Stomach (tissue), 9 donors: ENCODE measurements around the gene KLHDC3. TPM values are rescaled to one million over a fixed set of nuclear protein-coding genes. Genes with fewer than 3 reads are reported as not detected.
A peak's percentile ranks its signal among the peaks of the same experiment; 100 is the strongest.

ENCODE experiments used
- DNase-seq, 2 donors: peaks; one replicate each; pipeline versions ENCODE4 v3.0.0 to v3.0.0-alpha.2; 2013 to 2019
- H3K27ac ChIP-seq, 5 donors: fragments of 200-600 bp in 4 of 5; sonication (generic) in 4 of 5; one replicate each; pipeline ENCODE4 v1.5.1; 2013 to 2019; ENCODE audit warnings: mild to moderate bottlenecking in 1 of 5, moderate library complexity in 1 of 5
- H3K27me3 ChIP-seq, 3 donors: fragments of 200-600 bp; sonication (generic); one replicate each; pipeline ENCODE4 v1.5.1; 2017 to 2019; ENCODE audit warnings: mixed run types in 1 of 3
- H3K36me3 ChIP-seq, 4 donors: fragments of 200-600 bp; sonication (generic); 1 replicate in 3 of 4; 2 replicates in 1 of 4; pipeline ENCODE4 v1.5.1; 2016 to 2019
- H3K4me1 ChIP-seq, 4 donors: fragments of 200-600 bp; sonication (generic); one replicate each; pipeline ENCODE4 v1.5.1; 2016 to 2019
- H3K4me3 ChIP-seq, 4 donors: fragments of 200-600 bp; sonication (generic) in 3 of 4; one replicate each; pipeline ENCODE4 v1.5.1; 2016 to 2019; ENCODE audit warnings: mild to moderate bottlenecking in 1 of 4
- H3K9me3 ChIP-seq, 4 donors: fragments of 200-600 bp; sonication (generic); one replicate each; pipeline ENCODE4 v1.5.1; 2016 to 2019
- CTCF ChIP-seq, 7 experiments: fragments of 450-650 bp in 4 of 7; fragments of 200-600 bp in 3 of 7; sonication (generic) in 3 of 7; IDR thresholded peaks; one replicate each; pipeline ENCODE4 v1.5.1; 2016 to 2019; ENCODE audit warnings: antibody characterized with exemption in 7 of 7, control low read depth in 2 of 7, mild to moderate bottlenecking in 1 of 7
- EP300 ChIP-seq: sonication (generic); formaldehyde crosslinking; IDR thresholded peaks from one replicate; pipeline ENCODE4 v1.6.1; 2017; ENCODE audit warnings: antibody characterized with exemption
- POLR2A ChIP-seq, 4 donors: fragments of 450-650 bp; IDR thresholded peaks; one replicate each; pipeline ENCODE4 v1.6.1; 2016; ENCODE audit warnings: antibody characterized with exemption in 4 of 4, control low read depth in 2 of 4, mild to moderate bottlenecking in 1 of 4, moderate library complexity in 1 of 4
- POLR2AphosphoS5 ChIP-seq, 3 donors: sonication (generic); formaldehyde crosslinking; IDR thresholded peaks; one replicate each; pipeline ENCODE4 v1.6.1; 2016; ENCODE audit warnings: antibody characterized with exemption in 3 of 3
- WGBS, 5 donors: extraction: QIAGEN DNeasy Blood & Tissue Kit in 3 of 5; methylation state at CpG; one replicate each; pipeline versions ENCODE4 v1.1.5 to v1.1.7; 2013 to 2018; 5-methylcytosine and 5-hydroxymethylcytosine counted together
- intact Hi-C: fragments of 100-400 bp; cut with DNase I; formaldehyde crosslinking; loops from one replicate; pipeline ENCODE4 v1.15.1; 2023; ENCODE audit warnings: low total_unique reads
- polyA plus RNA-seq, 3 donors: library from polyadenylated mRNA; stranded (reverse); fragments of 200-250 nt; gene quantifications; one replicate each; pipeline ENCODE4 v1.2.3, GENCODE V29; 2013
- total RNA-seq, 5 donors: library from RNA; depleted of rRNA; stranded (reverse); fragments of >200 nt; gene quantifications; one replicate each; pipeline versions ENCODE4 v1.1.0 to v1.2.3, GENCODE V29; 2014 to 2016
- donor health status: healthy with polysubstance abuse.
- donor health status: Bipolar disorder and iron deficiency.
- donor health status: healthy.

KLHDC3 gene
- total and polyA plus RNA-seq, 8 donors = 40.0 to 88.5 (median 67.4) TPM

- 91 to 96% (median 95%) methylated on average over 2 to 12 of the region's 12 CpGs for WGBS, 5 donors
- Histone ChIP-seq H3K4me1 (peaks cover 26 to 45% (median 37%) of the 10 kb centered on the region in 4 donors), H3K36me3 (peaks cover 15 to 51% (median 50%) of the 10 kb centered on the region in 4 donors), H3K27me3 (no peaks in the 10 kb centered on the region), H3K4me3 (no peak overlapping the region), H3K9me3 (no peaks in the 10 kb centered on the region), H3K27ac (no peak overlapping the region)
- intact Hi-C loops = no loop called here
- TF ChIP-seq POLR2A (IDR thresholded peaks at IDR 0.05) (no peak), CTCF (IDR thresholded peaks at IDR 0.05) (no peak), EP300 (no peak), POLR2AphosphoS5 (IDR thresholded peaks at IDR 0.05) (no peak)
- DNase-seq = no peak
Observed at GRCh38 chr6:43062818-43063217, 48.8 kb downstream of the KLHDC3 start.

DNA sequence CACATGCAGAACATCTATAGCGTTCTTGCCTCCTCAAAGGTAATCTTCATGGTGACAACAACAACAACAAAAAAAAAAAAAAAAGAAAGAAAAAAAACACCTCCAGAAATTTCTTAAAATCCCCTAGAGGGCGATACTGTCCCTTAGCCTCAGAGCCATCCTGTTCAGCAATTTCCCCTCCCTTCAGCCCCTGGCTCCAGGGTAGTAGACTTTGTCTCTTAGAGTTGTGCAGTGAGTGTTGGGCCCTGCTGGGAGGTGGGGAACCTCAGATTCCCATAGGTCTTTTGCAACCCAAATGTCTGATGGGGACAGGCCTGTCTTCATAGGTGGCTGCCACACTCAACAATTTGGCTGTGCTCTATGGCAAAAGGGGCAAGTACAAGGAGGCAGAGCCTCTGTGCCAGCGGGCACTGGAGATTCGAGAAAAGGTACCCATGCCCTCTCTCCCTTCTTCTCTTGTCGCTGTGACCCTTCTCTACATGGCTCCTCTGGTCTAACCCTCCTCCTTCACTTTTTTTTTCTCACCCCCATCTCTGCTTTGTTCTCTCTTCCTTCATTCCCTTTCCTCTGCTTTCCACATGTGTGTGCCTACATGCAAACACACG, 56.1 kb downstream of the KLHDC3 start:
- peak in 1 of 2 donors; percentile 83 for DNase-seq
- peak in 3 of 7 experiments; percentile 25 to 38 (median 31) for TF ChIP-seq CTCF (IDR thresholded peaks at IDR 0.05)
- TF ChIP-seq POLR2A (IDR thresholded peaks at IDR 0.05) = no peak
- no peaks in the 10 kb centered on the region for H3K9me3 ChIP-seq
- intact Hi-C loops = loop anchor here (10.0 kb wide), 1 partner anchor 75 kb away; no protein-coding TSS in a partner anchor
- H3K27me3 ChIP-seq = peaks cover 0 to under 1% (median 0%) of the 10 kb centered on the region in 3 donors
- peaks cover 12 to 78% (median 74%) of the 10 kb centered on the region in 4 donors for H3K36me3 ChIP-seq
- H3K4me1 ChIP-seq = peaks cover 0 to under 1% (median 0%) of the 10 kb centered on the region in 4 donors
- H3K4me3 ChIP-seq = no peak overlapping the region
- 57 to 64% (median 59%) methylated on average over 6 of the region's 6 CpGs for WGBS, 5 donors
- no peak overlapping the region for H3K27ac ChIP-seq

Other genes starting within 250 kb of the KLHDC3 start
- 10 to 100 TPM in 3 of 5 donors, 1 to 10 TPM in 2; 2.9 to 23.2 (median 11.1) TPM for gene BICRAL, start 232.2 kb upstream of the KLHDC3 start, total RNA-seq
- 1 to 10 TPM; 2.8 to 4.7 (median 3.1) TPM for gene BICRAL, start 232.2 kb upstream of the KLHDC3 start, polyA plus RNA-seq
- gene RPL7L1, start 134.6 kb upstream of the KLHDC3 start, total RNA-seq = 100 to 1,000 TPM in 1 of 5 donors, 10 to 100 TPM in 3, 1 to 10 TPM in 1; 7.2 to 105 (median 21.4) TPM
- gene RPL7L1, start 134.6 kb upstream of the KLHDC3 start, polyA plus RNA-seq = 10 to 100 TPM; 28.2 to 47.8 (median 47.6) TPM
- gene PTCRA, start 98.2 kb upstream of the KLHDC3 start, total RNA-seq = not detected
- gene PTCRA, start 98.2 kb upstream of the KLHDC3 start, polyA plus RNA-seq = not detected
- gene CNPY3, start 84.8 kb upstream of the KLHDC3 start, total RNA-seq = 10 to 100 TPM in 4 of 5 donors, 1 to 10 TPM in 1; 2.2 to 45.5 (median 30.3) TPM
- 10 to 100 TPM; 21.7 to 33.7 (median 25.8) TPM for gene CNPY3, start 84.8 kb upstream of the KLHDC3 start, polyA plus RNA-seq
- gene GNMT, start 53.5 kb upstream of the KLHDC3 start, total RNA-seq = 10 to 100 TPM in 1 of 5 donors, 1 to 10 TPM in 1, under 1 TPM in 1, not detected in 2; 0.45 to 21.3 (median 1.8) TPM
- 100 to 1,000 TPM in 1 of 3 donors, 10 to 100 TPM in 2; 14.4 to 121 (median 73.2) TPM for gene GNMT, start 53.5 kb upstream of the KLHDC3 start, polyA plus RNA-seq
- gene PEX6, start 35.1 kb upstream of the KLHDC3 start, total RNA-seq = 100 to 1,000 TPM in 1 of 5 donors, 10 to 100 TPM in 2, 1 to 10 TPM in 2; 5.5 to 118 (median 23.9) TPM
- gene PEX6, start 35.1 kb upstream of the KLHDC3 start, polyA plus RNA-seq = 10 to 100 TPM; 13.0 to 16.4 (median 15.1) TPM
- gene PPP2R5D, start 29.7 kb upstream of the KLHDC3 start, total RNA-seq = 100 to 1,000 TPM in 1 of 5 donors, 10 to 100 TPM in 4; 19.6 to 517 (median 40.6) TPM
- 10 to 100 TPM; 21.0 to 23.7 (median 21.5) TPM for gene PPP2R5D, start 29.7 kb upstream of the KLHDC3 start, polyA plus RNA-seq
- 10 to 100 TPM in 4 of 5 donors, 1 to 10 TPM in 1; 3.6 to 61.3 (median 27.7) TPM for gene MEA1, start 303 bp upstream of the KLHDC3 start, total RNA-seq
- 100 to 1,000 TPM in 2 of 3 donors, 10 to 100 TPM in 1; 95.2 to 118 (median 102) TPM for gene MEA1, start 303 bp upstream of the KLHDC3 start, polyA plus RNA-seq
- 10 to 100 TPM in 4 of 5 donors, 1 to 10 TPM in 1; 3.5 to 61.1 (median 37.1) TPM for gene RRP36, start 7.4 kb downstream of the KLHDC3 start, total RNA-seq
- 10 to 100 TPM; 27.8 to 47.7 (median 39.6) TPM for gene RRP36, start 7.4 kb downstream of the KLHDC3 start, polyA plus RNA-seq
- 10 to 100 TPM in 4 of 5 donors, 1 to 10 TPM in 1; 9.9 to 26.1 (median 14.1) TPM for gene CUL7, start 39.6 kb downstream of the KLHDC3 start, total RNA-seq
- 1 to 10 TPM; 4.4 to 5.9 (median 4.7) TPM for gene CUL7, start 39.6 kb downstream of the KLHDC3 start, polyA plus RNA-seq
- gene MRPL2, start 45.2 kb downstream of the KLHDC3 start, total RNA-seq = 10 to 100 TPM in 2 of 5 donors, 1 to 10 TPM in 3; 3.5 to 28.1 (median 8.8) TPM
- gene MRPL2, start 45.2 kb downstream of the KLHDC3 start, polyA plus RNA-seq = 10 to 100 TPM; 40.0 to 74.8 (median 49.8) TPM
- gene KLC4, start 45.4 kb downstream of the KLHDC3 start, total RNA-seq = 100 to 1,000 TPM in 2 of 5 donors, 10 to 100 TPM in 3; 24.4 to 410 (median 61.1) TPM
- 10 to 100 TPM; 23.5 to 38.5 (median 31.1) TPM for gene KLC4, start 45.4 kb downstream of the KLHDC3 start, polyA plus RNA-seq
- 10 to 100 TPM in 4 of 5 donors, 1 to 10 TPM in 1; 8.2 to 64.9 (median 28.8) TPM for gene PTK7, start 62.1 kb downstream of the KLHDC3 start, total RNA-seq
- gene PTK7, start 62.1 kb downstream of the KLHDC3 start, polyA plus RNA-seq = 10 to 100 TPM in 2 of 3 donors, 1 to 10 TPM in 1; 4.0 to 31.1 (median 12.1) TPM
- gene SRF, start 157.0 kb downstream of the KLHDC3 start, total RNA-seq = 10 to 100 TPM; 10.5 to 40.6 (median 25.5) TPM
- gene SRF, start 157.0 kb downstream of the KLHDC3 start, polyA plus RNA-seq = 10 to 100 TPM; 21.7 to 25.6 (median 22.5) TPM
- gene CUL9, start 167.9 kb downstream of the KLHDC3 start, total RNA-seq = 100 to 1,000 TPM in 1 of 5 donors, 10 to 100 TPM in 4; 22.8 to 120 (median 53.9) TPM
- 10 to 100 TPM; 35.7 to 49.7 (median 40.3) TPM for gene CUL9, start 167.9 kb downstream of the KLHDC3 start, polyA plus RNA-seq
- gene DNPH1, start 215.2 kb downstream of the KLHDC3 start, total RNA-seq = 100 to 1,000 TPM in 1 of 5 donors, 10 to 100 TPM in 3, not detected in 1; 42.9 to 136 (median 66.5) TPM
- 100 to 1,000 TPM; 109 to 158 (median 113) TPM for gene DNPH1, start 215.2 kb downstream of the KLHDC3 start, polyA plus RNA-seq
- gene TTBK1, start 229.2 kb downstream of the KLHDC3 start, total RNA-seq = under 1 TPM in 2 of 5 donors, not detected in 3; 0.14 to 0.37 TPM
- under 1 TPM; 0.05 to 0.15 (median 0.12) TPM for gene TTBK1, start 229.2 kb downstream of the KLHDC3 start, polyA plus RNA-seq